ENCODE data around the gene IL17A.
"Not testable (repeated sequence)": the region's sequence is repeated elsewhere in the genome, so short reads cannot be mapped to it uniquely, and the experiment has no call there.

The IL17A gene

DNA sequence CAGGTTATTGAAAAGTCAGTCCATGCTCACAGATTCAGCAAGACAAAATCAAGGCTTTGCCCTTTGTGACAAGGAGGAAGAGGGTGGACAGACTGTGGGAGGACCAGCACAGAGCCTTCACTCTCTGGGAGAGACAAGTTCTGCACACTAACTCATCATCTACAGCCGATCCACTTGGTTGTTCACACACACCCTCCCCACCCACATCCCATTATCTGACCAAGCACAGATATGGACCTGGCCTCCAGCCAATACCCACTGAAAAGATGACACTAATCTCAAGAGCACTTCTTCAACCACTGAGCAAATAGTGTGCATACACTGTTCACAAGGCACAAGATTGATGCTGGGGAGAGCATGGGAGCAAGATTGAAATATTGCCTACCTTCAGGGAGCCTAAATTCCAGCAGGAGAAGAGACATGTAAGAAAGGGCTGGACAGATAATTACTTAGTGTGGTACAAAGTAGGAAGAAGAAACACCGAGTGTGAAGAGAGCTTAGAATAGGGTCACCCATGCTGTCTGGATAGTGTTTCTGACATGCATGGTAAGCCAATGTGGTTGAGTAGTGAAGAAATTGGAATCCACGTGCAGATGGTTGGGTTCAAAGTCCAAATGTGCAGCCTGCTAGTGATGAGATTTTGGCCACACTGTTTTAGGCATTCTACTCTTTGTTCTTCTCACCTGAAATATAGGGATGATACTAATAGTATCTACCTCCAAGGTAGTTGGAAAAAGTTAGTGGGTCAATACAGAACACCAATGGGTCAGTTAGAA is 21.7 kb upstream of the IL17A start:
- no peak for DNase-seq

DNA sequence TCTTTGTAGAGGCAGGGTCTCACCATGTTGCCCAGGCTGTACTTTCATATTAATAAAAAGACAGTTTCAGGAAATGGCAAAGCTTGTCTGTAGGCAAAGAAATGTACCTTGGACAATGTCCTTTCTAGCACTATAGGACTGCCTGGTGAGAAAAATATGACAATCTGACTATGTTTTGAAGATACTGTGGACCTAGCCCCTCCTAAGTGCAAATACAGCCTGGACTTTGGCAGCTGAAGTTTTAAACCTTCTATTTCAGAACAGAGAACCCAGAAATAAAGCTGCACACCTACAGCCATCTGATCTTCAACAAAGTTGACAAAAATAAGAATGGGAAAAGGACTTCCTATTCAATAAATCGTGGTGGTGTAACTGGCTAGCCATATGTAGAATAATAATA is 18.9 kb upstream of the IL17A start:
- no peak for DNase-seq

DNA sequence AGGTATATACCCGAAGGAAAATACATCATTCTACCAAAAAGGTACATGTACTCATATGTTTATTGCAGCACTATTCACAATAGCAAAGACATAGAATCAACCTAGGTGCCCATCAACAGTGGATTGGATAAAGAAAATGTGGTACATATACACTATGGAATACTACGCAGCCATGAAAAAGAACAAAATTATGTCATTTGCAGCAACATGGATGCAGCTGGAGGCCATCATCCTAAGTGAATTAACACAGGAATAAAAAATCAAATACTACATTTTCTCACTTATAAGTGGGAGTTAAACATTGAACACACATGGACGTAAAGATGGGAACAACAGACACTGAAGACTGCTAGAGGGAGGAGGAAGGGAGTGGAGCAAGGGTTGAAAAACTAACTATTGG is 17.8 kb upstream of the IL17A start:
- DNase-seq = not testable (repeated sequence)

DNA sequence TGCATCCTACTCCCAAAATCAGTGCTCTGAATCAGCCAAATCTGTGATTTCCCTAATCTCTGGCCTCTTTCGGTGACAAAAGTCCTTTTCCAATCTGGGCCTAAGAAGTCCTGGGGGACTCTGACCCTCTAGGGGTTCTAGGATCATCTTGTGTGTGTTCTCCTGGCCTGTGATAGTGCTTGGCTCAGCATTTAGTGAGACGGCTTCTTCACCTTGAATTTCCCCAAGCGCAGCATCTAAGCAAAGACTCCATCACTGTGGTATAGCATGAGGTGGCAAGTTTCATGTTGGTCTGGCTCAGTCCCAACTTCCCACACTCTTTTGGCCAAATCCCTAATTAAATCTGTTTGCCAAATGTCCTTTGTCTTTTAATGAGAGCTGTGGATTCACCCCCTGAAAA is 12.1 kb upstream of the IL17A start:
- no peak for DNase-seq

DNA sequence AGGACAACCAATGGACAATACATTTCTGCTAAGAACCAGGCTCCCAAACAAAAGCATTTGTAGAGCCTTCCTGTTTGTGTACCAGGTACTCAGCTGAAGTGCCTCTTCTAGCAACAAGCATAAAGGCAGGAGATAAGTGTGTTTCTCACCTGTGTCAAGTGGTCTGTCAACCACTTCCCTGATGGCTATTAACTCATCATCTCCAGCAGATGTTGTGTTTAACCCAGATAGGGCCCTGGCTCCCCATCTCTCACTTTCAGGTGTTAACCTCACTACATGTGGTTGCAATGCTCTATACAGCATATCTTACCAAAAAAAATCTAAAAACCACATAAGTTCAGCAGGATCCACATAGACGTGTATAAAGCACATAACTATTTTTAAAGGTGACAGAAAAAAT is 9.6 kb upstream of the IL17A start:
- DNase-seq = no peak

DNA sequence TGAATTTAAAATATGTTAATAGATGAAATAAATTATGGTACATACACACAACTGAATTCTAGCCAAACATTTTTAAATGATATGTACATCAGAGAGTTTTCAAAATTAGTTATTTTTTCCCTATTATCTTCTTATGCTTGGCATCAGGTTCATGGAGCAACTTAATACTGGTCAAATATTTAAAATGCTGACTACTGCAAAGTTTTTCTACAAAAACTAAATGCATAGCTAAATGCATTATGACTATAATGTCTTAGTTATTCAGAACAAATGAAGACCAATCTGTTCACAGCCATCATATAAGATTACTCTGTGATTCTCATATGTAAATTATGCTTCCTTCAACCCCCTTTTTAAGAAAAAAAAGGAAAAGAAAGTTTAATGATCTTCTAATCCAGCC is 8.2 kb upstream of the IL17A start:
- DNase-seq = no peak

DNA sequence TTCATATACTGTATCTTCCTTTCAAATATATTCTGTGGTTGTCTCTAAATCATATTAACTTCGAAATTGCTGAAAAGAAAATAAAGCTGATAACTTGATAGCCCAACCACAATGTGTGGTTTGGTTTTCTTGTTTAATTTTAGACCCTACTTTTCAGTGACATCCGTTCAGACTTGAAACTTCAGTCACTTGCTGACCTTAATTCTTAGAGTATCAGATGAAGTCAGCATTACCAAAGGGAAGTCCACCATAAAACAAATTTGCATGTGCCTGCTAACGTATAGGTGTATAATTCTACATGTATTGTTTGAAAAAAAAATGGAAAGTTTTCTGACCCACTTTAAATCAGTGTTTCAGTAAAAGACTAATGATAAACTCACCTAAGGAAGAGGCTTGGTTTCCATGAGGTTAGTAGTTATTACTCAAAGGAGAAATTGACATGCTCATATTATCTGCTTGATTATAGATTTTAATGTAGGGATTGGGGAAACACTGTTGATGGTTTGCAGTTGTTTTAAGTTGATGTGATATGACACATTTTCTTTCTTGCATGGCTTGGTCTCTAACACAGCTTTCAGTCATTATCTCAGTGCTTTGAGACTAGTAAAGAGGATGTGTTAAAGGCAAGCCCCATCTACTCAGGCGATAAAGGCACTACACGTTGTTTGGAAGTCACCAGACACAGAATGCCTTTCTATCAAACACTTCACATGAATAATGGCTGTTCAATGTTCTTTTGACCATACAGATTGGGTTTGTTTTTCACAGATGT is 5.2 kb upstream of the IL17A start:
- DNase-seq = peak; percentile 4

DNA sequence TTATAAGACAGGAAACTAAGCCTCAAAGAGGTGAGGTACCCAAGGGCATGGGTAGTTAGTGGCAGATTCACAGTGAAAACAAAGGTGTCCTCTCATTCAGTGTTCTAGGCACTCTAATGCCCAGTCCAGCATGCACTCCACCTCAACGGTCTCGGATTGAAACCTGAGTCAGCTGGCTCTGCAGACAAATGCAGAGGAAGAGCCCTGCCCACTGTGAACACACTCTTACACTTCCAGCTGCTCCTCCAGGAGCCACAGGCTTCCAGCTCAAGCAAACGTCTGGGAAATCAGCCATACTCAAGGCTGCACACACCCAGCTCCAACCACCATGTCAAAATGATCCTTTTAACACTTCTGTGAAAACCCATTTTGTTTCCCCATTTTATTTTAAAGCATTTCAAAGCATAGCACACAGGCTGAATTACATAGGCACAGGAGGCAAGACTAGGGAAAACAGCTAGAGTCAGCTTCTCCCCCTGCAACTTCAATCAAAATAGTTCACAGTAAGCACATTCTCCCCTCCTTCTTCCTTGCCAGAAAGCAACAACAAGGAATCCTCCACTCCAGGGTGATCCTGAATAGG is 3.0 kb upstream of the IL17A start:
- peak; percentile 6 for DNase-seq

DNA sequence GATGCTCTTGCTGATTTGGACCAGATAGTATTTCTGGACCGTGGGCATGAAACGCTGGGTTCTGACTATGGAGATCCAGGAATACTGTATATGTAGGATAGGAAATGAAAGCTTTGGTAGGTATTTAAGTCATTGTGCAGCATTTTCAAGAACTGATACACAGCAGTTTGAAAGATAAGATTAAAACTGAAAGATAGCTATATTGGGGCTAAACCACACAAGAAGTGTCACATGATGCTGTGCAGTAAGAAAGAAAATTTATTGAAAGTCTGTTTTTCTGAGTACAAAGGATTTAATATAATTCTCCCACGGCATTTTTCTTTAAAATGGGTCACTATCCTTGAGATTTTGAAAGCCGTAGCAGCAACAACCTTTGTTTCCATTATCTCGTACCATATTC is 305 bp downstream of the IL17A start:
- DNase-seq = no peak

DNA sequence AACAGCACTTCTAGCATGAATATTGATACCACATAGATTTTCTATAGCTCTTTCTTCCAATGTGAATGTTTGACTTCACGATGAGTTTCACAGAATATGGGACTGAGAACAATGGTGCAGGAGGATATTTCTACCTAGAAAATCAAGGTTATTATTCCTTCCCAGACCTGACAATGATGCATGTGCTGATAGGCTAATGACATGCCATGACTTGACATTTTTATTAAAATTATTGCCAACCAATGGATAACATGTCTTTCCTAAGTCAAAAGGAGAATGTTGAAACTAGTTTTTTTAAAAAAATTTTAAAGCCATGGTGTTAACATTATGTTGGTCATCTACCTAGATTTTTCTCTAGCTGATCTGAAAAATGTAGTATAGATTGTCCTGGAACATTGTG is 923 bp downstream of the IL17A start:
- no peak for DNase-seq

DNA sequence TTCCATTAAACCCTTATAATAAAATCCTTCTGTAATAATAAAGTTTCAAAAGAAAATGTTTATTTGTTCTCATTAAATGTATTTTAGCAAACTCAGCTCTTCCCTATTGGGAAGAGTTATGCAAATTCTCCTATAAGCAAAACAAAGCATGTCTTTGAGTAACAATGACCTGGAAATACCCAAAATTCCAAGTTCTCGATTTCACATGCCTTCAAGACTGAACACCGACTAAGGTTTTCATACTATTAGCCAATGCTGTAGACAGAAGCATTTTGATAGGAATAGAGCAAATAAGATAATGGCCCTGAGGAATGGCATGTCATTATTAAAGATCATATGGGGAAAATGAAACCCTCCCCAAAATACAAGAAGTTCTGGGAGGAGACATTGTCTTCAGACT is 3.8 kb downstream of the IL17A start:
- no peak for DNase-seq

DNA sequence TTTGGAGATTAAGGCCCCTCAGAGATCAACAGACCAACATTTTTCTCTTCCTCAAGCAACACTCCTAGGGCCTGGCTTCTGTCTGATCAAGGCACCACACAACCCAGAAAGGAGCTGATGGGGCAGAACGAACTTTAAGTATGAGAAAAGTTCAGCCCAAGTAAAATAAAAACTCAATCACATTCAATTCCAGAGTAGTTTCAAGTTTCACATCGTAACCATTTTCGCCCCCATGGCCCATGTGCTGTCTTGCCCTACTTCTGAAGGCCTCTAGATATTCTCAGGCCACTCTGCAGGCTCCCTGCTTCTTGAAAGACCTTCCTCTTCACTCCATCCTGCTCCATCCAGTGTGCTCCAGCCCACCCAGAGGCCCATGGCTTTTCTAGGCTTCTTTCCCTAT is 4.2 kb downstream of the IL17A start:
- DNase-seq = no peak

DNA sequence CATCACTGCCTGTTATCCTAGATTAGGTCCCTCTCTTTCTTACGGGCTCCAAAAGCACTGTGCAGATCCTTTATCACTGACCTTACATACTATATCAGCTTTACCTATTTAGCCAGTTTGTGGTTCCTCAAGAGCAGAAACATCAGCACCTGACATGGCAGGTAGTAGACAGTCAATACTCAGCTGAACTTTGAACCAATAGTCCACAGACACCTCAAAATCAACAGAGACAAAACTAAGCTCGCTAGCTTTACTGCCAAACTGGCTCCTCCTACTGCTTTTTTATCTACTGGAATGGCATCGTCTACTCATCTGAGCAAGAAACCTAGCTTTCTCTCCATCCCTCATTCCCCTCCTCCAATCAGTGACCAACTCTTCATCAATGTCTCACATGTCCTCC is 5.6 kb downstream of the IL17A start:
- no peak for DNase-seq

DNA sequence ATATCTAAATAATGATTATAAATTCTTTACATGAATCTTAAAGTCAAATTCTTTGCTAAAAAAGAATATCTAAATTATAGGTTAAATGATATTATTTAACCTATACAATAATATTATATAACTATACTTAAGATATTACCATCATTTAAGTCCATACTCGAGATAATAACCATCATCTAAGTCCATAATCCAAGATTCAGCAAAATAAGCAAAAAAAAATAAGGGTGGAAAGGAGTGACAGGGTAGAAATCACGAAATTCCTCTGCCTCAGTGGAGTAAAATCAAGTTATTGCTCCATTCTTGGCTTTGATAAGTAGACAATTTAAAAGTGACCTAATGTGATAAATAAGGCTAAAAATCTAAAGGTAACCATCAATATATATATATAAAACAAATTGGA is 9.7 kb downstream of the IL17A start:
- DNase-seq = no peak

DNA sequence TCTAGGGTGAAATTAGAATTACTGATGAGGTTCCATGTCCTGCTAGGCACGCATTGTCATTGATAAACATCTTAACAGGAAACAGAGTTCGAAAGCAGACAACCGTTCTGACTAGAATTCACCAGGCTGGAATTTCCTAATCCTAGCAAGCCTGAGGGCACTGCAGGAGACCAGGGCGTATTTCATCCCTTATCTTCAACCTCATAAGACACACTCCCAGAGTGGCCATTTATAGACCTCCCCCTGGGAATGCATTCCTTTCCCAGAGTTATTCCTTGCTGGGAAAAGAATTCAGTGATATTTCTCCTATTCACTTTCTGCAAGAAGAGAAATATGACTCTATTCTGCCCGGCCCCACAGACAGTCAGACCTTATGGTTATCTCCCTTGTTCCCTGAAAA is 13.9 kb downstream of the IL17A start:
- DNase-seq = not testable (repeated sequence)

DNA sequence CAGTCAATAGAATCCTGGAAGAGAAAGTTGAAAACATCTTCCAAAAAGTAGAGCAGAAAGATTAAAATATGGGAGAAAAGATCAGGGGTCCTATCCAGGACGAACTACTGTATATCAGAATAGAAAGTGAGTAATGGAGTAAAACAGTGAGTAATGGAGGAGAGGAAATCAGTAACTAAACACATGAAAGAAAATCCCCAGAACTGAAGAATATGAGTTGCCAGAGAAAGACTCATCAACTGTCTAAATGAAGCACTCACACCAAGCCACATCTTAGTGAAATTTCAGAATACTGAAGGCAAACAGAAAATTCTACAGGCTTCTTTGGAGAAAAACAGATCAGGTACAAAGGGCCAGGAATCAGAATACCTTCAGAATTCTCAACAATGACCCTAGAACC is 14.9 kb downstream of the IL17A start:
- DNase-seq = no peak

DNA sequence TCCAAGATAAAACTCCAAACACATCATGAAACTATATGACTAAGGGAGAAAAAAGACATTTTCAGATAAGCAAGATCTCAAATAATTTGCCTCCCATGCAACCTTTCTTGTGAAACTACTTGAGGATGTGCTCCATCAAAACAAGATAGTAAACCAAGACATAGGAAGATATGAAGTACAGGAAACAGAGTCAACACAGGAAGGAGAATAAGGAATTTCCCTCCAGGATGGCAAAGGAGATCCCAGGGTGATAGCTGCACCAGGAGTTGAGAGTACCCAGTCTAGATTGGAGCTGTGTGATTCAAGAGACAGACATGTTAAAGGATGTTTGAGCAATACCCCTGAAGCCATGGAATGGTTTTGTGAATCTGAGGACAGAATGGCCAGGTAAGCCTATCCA is 15.3 kb downstream of the IL17A start:
- no peak for DNase-seq

DNA sequence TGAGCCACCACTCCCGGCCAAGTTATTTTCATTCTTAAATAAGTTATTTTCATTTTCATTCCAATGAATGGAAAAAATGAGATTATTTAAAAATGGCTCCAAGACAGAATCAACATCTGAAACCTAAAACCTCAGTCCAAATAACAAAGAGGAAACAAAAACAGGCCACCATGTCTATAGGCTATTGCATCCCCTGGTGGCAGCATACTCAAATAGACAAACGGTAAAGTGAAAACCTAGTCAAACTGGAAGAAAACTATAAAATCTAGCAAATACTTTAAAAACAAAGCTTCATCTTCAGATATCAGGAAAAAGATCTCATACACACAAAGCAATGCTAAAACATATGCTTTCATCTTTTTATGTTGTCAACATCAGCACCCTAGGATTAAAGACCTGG is 20.9 kb downstream of the IL17A start:
- DNase-seq = no peak

DNA sequence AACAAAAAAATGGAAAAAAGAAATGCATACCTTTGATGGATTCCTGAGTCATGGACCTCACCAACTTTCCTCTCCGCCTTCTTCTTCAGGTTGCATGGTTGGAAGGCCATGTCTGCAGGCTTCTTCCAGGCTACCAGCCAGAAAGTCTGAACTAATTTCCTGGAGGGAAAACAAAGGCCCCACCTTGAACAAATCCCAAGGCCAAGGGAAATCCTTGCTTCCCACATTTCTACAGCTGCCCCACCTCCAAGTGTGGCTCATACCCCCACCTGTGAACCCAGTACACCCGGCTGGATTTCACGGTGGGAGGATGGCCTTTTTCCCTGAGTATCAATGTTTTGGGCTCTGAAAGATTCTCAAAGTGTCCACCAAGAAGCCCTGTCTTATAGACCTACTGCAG is 22.4 kb downstream of the IL17A start:
- no peak for DNase-seq

DNA sequence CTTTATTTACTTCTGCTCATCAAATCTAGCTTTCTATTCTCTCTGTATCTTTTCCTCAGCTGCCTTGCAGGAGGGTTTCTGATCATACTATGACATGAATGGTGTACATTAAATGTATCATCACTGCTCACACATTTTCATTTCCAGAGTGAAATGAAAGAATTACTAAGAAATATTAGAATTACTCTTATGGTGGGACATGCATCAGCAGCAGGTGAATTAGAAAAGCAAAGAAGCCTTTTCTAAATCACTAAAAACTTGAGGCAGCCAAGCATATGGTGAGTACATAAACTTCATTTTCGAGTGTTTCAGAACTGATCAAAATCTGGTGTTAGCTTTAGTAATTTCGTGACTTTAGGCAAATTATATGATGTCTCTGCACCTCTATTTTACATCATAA is 23.6 kb downstream of the IL17A start:
- DNase-seq = no peak

DNA sequence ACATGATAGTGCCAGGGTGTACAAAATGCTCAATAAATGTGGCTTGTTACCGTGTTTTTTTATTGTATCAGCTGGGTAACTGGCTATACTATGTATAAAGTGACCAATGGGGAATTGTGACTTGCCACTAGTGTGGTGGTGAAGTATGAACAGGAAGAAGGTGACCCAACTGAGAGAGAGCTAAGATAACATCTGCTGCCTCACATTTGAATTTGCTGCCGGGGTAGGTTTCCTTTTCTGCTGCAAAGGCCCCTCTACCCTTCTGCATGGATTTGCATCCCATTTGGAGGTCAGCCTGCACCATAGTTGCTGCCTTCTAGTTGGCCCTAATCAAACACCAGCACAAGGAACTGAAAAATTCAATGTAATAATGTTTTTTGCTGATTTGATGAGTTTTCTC is 24.1 kb downstream of the IL17A start:
- no peak for DNase-seq

DNA sequence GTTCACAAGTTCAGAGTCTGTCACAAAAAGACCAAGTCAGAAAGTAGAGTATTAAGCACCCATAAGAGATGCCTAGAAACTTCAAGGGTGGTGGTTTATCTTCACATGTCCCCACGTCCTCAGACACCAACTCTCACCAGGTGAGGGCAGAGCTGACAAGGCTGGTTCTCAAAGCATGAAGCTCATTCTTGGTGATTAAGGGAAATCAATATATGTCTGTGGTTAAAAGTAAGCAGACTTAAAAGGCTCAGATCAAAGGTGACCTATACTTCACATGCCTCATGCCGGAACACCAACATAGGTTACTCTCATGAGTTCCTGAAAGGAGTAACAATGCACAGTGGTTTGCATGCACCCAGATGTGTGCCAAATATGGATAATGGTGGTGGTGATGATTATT is 27.0 kb downstream of the IL17A start:
- DNase-seq = no peak

DNA sequence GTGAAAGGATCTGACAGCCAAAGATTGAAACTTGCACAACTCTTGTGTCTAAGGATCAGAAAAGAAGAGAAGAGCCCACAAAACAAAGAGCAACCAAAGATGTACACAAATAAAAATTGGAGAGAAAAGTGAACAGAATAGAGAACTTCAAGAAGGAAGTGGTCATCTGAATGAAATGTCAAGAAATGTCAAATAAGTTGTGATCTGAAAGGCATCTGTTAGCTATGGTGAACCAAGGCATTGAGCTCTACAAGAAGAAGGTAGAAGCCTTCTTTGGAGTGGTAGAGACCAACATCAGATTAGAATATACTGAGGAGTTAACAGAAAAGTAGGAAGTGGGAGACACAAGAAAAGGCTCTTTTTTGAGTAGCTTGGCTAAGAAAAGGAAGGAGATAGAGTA is 29.6 kb downstream of the IL17A start:
- DNase-seq = no peak

DNA sequence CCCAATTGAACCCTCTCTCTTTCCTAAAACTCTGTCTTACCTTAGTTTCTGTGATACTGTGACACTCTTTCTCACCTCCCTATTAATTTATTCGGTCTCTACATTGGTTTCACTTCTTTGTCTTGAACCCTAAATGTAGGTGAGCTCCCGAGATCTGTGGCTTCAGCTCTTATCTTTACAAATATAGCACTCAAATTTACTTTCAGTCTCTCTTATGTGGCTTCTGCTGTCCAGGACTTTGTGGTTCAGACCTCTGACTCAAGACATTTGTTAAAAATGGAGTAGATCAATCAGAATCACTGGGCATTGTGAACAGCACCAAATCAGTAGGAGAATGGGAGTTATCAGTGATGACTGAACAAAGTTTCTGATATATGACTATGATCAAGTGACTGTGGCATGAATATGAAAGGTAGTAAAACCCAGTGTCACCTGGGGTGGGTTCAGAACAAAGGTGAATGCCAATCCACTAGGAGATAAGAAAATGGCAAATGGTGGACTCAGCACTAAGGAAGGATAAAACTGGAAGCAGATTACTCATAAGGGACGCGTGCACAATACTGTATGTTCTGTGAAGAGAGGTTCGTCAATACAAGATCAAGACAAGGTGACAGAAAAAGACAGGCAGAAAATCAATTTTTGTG is 30.9 kb downstream of the IL17A start:
- no peak for DNase-seq
